Gastrocnemius medialis (tissue), 4 donors: ENCODE data around the gene PHC2. TPM values are rescaled to one million over a fixed set of nuclear protein-coding genes. Genes with fewer than 3 reads are reported as not detected.
A peak's percentile ranks its signal among the peaks of the same experiment; 100 is the strongest.

Experiments used
- ATAC-seq, 2 donors: fragments of 150-250 bp; one replicate each; pipeline ENCODE4 v1.9.1; 2016
- DNase-seq, 2 donors: peaks; one replicate each; pipeline ENCODE4 v3.0.0-alpha.2; 2019
- H3K27ac ChIP-seq, 4 donors: fragments of 200-600 bp; sonication (generic); 1 replicate in 1 of 4; 2 replicates in 3 of 4; pipeline ENCODE4 v1.5.1; 2016 to 2018; ENCODE audit warnings: mild to moderate bottlenecking in 2 of 4, moderate library complexity in 1 of 4
- H3K27me3 ChIP-seq, 3 donors: fragments of 200-600 bp; sonication (generic) in 2 of 3; 1 replicate in 1 of 3; 2 replicates in 2 of 3; pipeline versions ENCODE4 v1.5.1 to v1.6.0; 2016 to 2019; ENCODE audit warnings: mild to moderate bottlenecking in 1 of 3, moderate library complexity in 1 of 3
- H3K36me3 ChIP-seq, 2 donors: fragments of 200-600 bp; sonication (generic) in 1 of 2; one replicate each; pipeline ENCODE4 v1.5.1; 2017 to 2018
- H3K4me1 ChIP-seq, 2 donors: fragments of 200-600 bp; sonication (generic) in 1 of 2; one replicate each; pipeline ENCODE4 v1.5.1; 2016 to 2017; ENCODE audit warnings: mild to moderate bottlenecking in 2 of 2
- H3K4me3 ChIP-seq, 4 donors: fragments of 200-600 bp; sonication (generic) in 3 of 4; 1 replicate in 1 of 4; 2 replicates in 3 of 4; pipeline ENCODE4 v1.5.1; 2016 to 2019; ENCODE audit warnings: mild to moderate bottlenecking in 2 of 4
- H3K9me3 ChIP-seq, 3 donors: fragments of 200-600 bp; sonication (generic) in 2 of 3; 1 replicate in 1 of 3; 2 replicates in 2 of 3; pipeline ENCODE4 v1.5.1; 2016 to 2019
- POLR2A ChIP-seq, 2 donors: fragments of 450-650 bp; IDR thresholded peaks; one replicate each; pipeline ENCODE4 v1.6.1; 2017; ENCODE audit warnings: antibody characterized with exemption in 2 of 2, mild to moderate bottlenecking in 2 of 2, moderate library complexity in 2 of 2
- in situ Hi-C, 4 donors: fragments of 200-750 bp; cut with MboI; loops; one replicate each; pipeline versions ENCODE4 v1.15.0 to v1.8.0; 2017; ENCODE audit warnings: low sequenced_read_pairs in 4 of 4
- intact Hi-C: fragments of 100-400 bp; cut with DNase I; formaldehyde crosslinking; loops from one replicate; pipeline ENCODE4 v1.15.1; 2023; ENCODE audit warnings: low total_unique reads
- total RNA-seq, 4 donors: library from RNA; depleted of rRNA; stranded (reverse); fragments of >200 nt; gene quantifications; one replicate each; pipeline versions ENCODE4 v1.1.0 to v1.2.3, GENCODE V29; 2016
- TF ChIP-seq, protein P1 (sequence below), 5 experiments: fragments of 450-650 bp in 3 of 5; fragments of 200-600 bp in 2 of 5; sonication (generic) in 2 of 5; IDR thresholded peaks in 4 of 5; conservative IDR thresholded peaks in 1 of 5; 1 replicate in 4 of 5; 2 replicates in 1 of 5; pipeline ENCODE4 v1.5.1; 2016 to 2019; ENCODE audit warnings: antibody characterized with exemption in 5 of 5, mild to moderate bottlenecking in 3 of 5, moderate library complexity in 3 of 5

PHC2 gene
- total RNA-seq, 4 donors from 2014 or later = 318 to 516 (median 364) TPM

DNA sequence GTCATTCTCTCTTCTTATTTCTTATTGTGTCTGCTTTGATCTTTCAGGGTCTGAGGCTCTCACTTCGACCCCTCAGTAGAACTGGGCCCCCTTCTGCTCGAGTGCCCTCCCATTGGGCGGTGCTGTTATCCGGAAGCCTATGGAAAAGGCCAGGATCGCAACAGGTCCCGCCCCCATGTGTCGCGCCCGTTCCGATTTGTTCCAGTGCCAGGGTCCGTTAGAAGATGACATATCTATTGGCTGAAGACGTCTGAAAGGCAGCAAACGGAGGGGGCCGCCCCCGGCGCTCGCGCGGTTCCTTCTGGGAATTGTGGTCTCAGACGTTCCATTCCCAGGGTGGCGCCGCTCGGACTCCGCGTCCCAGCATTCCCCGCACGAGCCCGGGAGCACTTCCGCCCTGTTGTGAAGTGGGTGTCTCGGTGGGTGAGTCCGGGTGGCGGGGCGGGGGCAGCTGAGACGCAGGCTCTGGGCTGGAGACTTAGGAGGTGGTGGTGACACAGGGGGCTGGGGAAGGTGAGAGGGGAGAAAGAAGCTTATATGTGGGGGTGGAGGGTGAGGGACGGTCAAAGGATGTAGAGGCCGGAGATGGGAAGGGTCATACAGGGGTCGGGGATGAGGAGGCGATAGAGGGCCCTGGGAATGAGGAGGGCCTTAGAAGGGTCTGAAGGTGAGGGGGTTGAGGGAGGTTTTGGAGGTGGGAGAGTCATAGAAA lies 41.5 kb upstream of the PHC2 start, which contains the start of gene ZSCAN20:
ZSCAN20 (plus strand) TSS at position 377 of the 712 bp plus-strand sequence. CDS start 6,644 bp downstream, outside the sequence.
- DNase-seq = peak; percentile 96 to 98
- Histone ChIP-seq H3K4me3 (peak within 1 kb of the TSS; percentile 63 to 75 (median 72)), H3K27ac (peak within 1 kb of the TSS; percentile 80 to 88 (median 85)), H3K9me3 (no peaks in the 10 kb centered on the region), H3K27me3 (no peaks in the 10 kb centered on the region), H3K4me1 (peaks cover 16 to 35% of the 10 kb centered on the region in 2 donors), H3K36me3 (no peaks in the 10 kb centered on the region)
- ATAC-seq = peak; percentile 94 to 95
- intact Hi-C loops (loop anchor here (2.0 to 5.0 kb wide), 4 partner anchors 42 to 655 kb away; partner anchors contain the start of genes PHC2, S100PBP and YARS1), in situ Hi-C loops (loop anchor here in 3 of 4 donors (10.0 to 25.0 kb wide), 2 partner anchors 98 to 110 kb away; no protein-coding TSS in a partner anchor)
- TF ChIP-seq POLR2A (IDR thresholded peaks at IDR 0.05) = peak; percentile 19 to 31
- TF ChIP-seq, protein P1, sequence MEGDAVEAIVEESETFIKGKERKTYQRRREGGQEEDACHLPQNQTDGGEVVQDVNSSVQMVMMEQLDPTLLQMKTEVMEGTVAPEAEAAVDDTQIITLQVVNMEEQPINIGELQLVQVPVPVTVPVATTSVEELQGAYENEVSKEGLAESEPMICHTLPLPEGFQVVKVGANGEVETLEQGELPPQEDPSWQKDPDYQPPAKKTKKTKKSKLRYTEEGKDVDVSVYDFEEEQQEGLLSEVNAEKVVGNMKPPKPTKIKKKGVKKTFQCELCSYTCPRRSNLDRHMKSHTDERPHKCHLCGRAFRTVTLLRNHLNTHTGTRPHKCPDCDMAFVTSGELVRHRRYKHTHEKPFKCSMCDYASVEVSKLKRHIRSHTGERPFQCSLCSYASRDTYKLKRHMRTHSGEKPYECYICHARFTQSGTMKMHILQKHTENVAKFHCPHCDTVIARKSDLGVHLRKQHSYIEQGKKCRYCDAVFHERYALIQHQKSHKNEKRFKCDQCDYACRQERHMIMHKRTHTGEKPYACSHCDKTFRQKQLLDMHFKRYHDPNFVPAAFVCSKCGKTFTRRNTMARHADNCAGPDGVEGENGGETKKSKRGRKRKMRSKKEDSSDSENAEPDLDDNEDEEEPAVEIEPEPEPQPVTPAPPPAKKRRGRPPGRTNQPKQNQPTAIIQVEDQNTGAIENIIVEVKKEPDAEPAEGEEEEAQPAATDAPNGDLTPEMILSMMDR (IDR thresholded peaks at IDR 0.05 in 4 of 5, conservative IDR thresholded peaks at IDR 0.05 in 1 of 5) = no peak

DNA sequence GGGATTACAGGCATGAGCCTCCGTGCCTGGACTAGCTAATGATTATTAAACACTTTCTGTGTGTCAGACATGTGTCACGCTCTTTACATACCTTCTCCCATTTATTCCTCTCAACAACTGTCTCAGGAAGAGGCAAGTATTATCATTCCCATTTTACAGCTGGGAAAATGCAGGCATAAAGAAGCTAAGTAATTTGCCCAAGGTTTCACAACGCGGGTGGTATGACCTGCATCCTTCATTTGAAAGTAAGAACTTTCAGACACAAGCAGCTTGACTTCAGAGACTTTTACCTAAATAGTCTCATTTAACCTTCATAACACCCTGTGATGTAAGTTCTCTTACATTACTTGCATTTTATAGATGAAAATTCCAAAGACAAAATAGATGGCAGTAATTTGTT lies 40.5 kb upstream of the PHC2 start:
- no peaks in the 10 kb centered on the region for H3K9me3 ChIP-seq
- peaks cover 18 to 40% of the 10 kb centered on the region in 2 donors for H3K4me1 ChIP-seq
- no peaks in the 10 kb centered on the region for H3K27me3 ChIP-seq
- DNase-seq (no peak), ATAC-seq (no peak)
- no peaks in the 10 kb centered on the region for H3K36me3 ChIP-seq
- intact Hi-C loops = loop anchor here (2.0 to 5.0 kb wide), 4 partner anchors 15 to 654 kb away; partner anchors contain the start of genes S100PBP and YARS1
- peak overlapping the region; percentile 80 to 88 (median 85) for H3K27ac ChIP-seq
- H3K4me3 ChIP-seq = no peak overlapping the region
- in situ Hi-C loops = loop anchor here in 3 of 4 donors (10.0 to 25.0 kb wide), 2 partner anchors 97 to 109 kb away; no protein-coding TSS in a partner anchor
- no peak for TF ChIP-seq POLR2A (IDR thresholded peaks at IDR 0.05)
- TF ChIP-seq, protein P1 (IDR thresholded peaks at IDR 0.05 in 4 of 5, conservative IDR thresholded peaks at IDR 0.05 in 1 of 5) = no peak

DNA sequence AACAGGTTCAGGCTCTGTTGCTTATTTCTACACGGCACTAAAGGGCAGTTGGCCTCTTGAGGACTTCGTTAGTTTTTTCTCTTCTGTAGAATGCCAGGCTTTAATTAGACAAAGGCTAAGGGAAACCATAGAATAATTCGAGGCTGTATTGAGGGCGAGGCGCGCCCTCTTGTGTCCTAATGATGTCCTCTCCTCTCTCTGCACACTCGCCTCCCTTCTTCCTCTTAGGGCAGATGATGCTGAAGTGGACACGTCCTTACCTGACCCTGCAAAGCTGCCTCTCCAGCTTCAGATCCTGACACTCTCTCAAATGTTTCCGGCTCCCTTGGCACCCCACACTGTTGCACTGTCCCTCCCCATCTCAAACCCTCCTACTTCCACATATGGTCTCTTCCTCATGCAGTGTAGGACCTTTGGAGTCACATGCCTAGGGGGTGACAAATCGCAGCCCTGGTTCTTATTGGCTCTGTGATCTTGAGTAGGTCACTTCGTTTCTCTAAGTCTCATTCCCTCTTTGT lies 39.7 kb upstream of the PHC2 start:
- H3K4me1 ChIP-seq = peaks cover 20 to 46% of the 10 kb centered on the region in 2 donors
- no peak overlapping the region for H3K4me3 ChIP-seq
- intact Hi-C loops (loop anchor here (1.0 to 5.0 kb wide), 5 partner anchors 14 to 653 kb away; partner anchors contain the start of genes S100PBP and YARS1), in situ Hi-C loops (loop anchor here in 3 of 4 donors (10.0 to 25.0 kb wide), 2 partner anchors 96 to 108 kb away; no protein-coding TSS in a partner anchor)
- DNase-seq (peak; percentile 65 to 79), ATAC-seq (peak; percentile 68 to 69)
- H3K27ac ChIP-seq = peak overlapping the region in 3 of 4 donors; percentile 14 to 88 (median 87)
- no peaks in the 10 kb centered on the region for H3K27me3 ChIP-seq
- H3K9me3 ChIP-seq = no peaks in the 10 kb centered on the region
- no peaks in the 10 kb centered on the region for H3K36me3 ChIP-seq
- TF ChIP-seq, protein P1 (IDR thresholded peaks at IDR 0.05 in 4 of 5, conservative IDR thresholded peaks at IDR 0.05 in 1 of 5) = peak; percentile 60 to 83 (median 75)
- no peak for TF ChIP-seq POLR2A (IDR thresholded peaks at IDR 0.05)

DNA sequence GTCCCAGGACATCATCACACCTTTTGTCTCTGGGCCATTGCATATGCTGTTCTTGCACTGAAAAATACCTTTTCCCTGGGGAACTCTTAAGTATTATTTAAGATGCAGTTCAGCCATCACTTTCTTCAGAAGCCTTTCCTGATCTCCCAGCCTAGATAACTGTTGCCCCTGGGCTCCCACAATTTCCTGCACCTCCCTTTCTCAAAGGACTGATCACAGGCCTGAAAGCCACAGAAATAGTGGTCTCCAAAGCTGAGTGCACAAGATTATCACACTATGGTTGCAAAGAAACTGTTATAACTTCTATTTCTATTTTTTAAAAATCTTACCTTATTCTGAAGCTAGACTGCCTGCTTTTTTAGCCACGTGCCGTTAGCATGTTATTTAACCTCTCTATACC lies 38.8 kb upstream of the PHC2 start:
- DNase-seq (no peak), ATAC-seq (no peak)
- Histone ChIP-seq H3K36me3 (no peaks in the 10 kb centered on the region), H3K4me1 (peaks cover 20 to 43% of the 10 kb centered on the region in 2 donors), H3K4me3 (no peak overlapping the region), H3K27me3 (no peaks in the 10 kb centered on the region), H3K27ac (no peak overlapping the region), H3K9me3 (no peaks in the 10 kb centered on the region)
- TF ChIP-seq, protein P1 (IDR thresholded peaks at IDR 0.05 in 4 of 5, conservative IDR thresholded peaks at IDR 0.05 in 1 of 5) = no peak
- no peak for TF ChIP-seq POLR2A (IDR thresholded peaks at IDR 0.05)
- in situ Hi-C loops (loop anchor here (5.0 to 25.0 kb wide), 5 partner anchors 95 to 345 kb away; no protein-coding TSS in a partner anchor), intact Hi-C loops (loop anchor here (1.0 to 5.0 kb wide), 5 partner anchors 13 to 652 kb away; partner anchors contain the start of genes S100PBP and YARS1)
